Body of pancreas (tissue), 4 donors: ENCODE results near the gene TSPAN14.

Experiments
- POLR2A ChIP-seq, 3 donors: fragments of 450-650 bp; IDR thresholded peaks; one replicate each; pipeline ENCODE4 v1.6.1; 2016; ENCODE audit warnings: antibody characterized with exemption in 3 of 3, mild to moderate bottlenecking in 2 of 3
- TF ChIP-seq, protein P1 (sequence below), 7 experiments: fragments of 450-650 bp in 4 of 7; fragments of 200-600 bp in 3 of 7; sonication (generic) in 3 of 7; IDR thresholded peaks; one replicate each; pipeline ENCODE4 v1.5.1; 2016 to 2019; ENCODE audit warnings: antibody characterized with exemption in 7 of 7

DNA sequence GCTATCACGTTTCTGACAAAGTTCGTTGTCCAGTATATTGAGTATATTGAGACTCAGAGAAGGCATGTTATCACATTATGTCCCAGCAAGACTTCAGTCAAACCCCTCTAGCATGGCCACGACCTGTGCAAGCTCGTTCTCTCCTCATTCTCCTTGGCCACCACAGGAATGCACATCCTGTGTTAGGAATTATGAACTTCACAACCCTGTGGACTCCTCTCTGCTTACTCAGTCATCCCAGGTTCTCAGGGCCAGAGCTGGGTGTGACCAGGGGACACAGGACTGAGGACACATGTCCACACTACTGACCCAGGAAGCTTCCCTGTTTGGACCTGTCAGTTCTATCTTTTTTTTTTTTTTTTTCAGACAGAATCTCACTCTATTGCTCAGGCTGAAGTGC, 87.9 kb downstream of the TSPAN14 start:
- TF ChIP-seq, protein P1, sequence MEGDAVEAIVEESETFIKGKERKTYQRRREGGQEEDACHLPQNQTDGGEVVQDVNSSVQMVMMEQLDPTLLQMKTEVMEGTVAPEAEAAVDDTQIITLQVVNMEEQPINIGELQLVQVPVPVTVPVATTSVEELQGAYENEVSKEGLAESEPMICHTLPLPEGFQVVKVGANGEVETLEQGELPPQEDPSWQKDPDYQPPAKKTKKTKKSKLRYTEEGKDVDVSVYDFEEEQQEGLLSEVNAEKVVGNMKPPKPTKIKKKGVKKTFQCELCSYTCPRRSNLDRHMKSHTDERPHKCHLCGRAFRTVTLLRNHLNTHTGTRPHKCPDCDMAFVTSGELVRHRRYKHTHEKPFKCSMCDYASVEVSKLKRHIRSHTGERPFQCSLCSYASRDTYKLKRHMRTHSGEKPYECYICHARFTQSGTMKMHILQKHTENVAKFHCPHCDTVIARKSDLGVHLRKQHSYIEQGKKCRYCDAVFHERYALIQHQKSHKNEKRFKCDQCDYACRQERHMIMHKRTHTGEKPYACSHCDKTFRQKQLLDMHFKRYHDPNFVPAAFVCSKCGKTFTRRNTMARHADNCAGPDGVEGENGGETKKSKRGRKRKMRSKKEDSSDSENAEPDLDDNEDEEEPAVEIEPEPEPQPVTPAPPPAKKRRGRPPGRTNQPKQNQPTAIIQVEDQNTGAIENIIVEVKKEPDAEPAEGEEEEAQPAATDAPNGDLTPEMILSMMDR (IDR thresholded peaks at IDR 0.05), result no peak
- TF ChIP-seq POLR2A (IDR thresholded peaks at IDR 0.05), result no peak
